ENCODE results near the gene SRSF1. TPM values are rescaled to one million over a fixed set of nuclear protein-coding genes. Genes with fewer than 3 reads are reported as not detected.

SRSF1 gene
- total and polyA plus RNA-seq, 4 donors = 52.3 to 201 (median 114) TPM

DNA sequence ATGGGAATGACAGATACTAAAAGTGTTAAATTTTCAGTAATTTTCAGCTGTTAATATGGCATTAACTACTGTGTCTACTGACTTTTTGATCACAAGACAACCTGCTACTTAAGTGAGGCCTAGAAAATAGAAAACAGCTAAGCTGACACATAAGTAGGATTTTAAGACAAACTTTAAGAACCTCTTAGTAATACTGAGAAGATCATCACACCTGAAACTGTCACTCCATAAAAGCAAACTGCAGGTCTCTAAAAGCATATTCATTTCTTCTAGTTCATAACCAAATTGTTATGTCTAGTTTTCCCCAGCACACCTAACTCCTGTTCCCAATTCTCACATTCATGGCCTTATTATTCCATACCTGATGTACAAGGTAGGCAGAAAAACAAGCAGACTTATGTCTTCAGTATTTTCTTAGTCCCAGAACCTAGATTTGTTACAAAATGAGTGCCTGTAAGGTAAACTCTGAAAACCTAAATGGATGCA lies 8.0 kb downstream of the SRSF1 start (continued):
- no peak for TF ChIP-seq HNF4G (IDR thresholded peaks at IDR 0.05)
- no peak for TF ChIP-seq GABPA (IDR thresholded peaks at IDR 0.05 in 1 of 2, conservative IDR thresholded peaks at IDR 0.05 in 1 of 2)
- TF ChIP-seq RXRA (IDR thresholded peaks at IDR 0.05) = no peak
- TF ChIP-seq, protein P1, sequence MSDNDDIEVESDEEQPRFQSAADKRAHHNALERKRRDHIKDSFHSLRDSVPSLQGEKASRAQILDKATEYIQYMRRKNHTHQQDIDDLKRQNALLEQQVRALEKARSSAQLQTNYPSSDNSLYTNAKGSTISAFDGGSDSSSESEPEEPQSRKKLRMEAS (IDR thresholded peaks at IDR 0.05) = no peak
- TF ChIP-seq, protein P2, sequence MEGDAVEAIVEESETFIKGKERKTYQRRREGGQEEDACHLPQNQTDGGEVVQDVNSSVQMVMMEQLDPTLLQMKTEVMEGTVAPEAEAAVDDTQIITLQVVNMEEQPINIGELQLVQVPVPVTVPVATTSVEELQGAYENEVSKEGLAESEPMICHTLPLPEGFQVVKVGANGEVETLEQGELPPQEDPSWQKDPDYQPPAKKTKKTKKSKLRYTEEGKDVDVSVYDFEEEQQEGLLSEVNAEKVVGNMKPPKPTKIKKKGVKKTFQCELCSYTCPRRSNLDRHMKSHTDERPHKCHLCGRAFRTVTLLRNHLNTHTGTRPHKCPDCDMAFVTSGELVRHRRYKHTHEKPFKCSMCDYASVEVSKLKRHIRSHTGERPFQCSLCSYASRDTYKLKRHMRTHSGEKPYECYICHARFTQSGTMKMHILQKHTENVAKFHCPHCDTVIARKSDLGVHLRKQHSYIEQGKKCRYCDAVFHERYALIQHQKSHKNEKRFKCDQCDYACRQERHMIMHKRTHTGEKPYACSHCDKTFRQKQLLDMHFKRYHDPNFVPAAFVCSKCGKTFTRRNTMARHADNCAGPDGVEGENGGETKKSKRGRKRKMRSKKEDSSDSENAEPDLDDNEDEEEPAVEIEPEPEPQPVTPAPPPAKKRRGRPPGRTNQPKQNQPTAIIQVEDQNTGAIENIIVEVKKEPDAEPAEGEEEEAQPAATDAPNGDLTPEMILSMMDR (IDR thresholded peaks at IDR 0.05; ENCODE audit: low read depth, low read length, missing input control) = no peak
- TF ChIP-seq FOXA1 (IDR thresholded peaks at IDR 0.05) = no peak

GRCh38 chr17:57997085-57997809 lies 9.8 kb downstream of the SRSF1 start:
- H3K4me3 ChIP-seq (ENCODE audit: low read depth in 1 of 3, low read length in 3 of 3) = no peak overlapping the region
- peaks cover 0 to 6% (median 4%) of the 10 kb centered on the region in 4 donors for H3K36me3 ChIP-seq (ENCODE audit: control insufficient read depth in 4 of 4, insufficient read depth in 3 of 4, low read depth in 1 of 4, low read length in 3 of 4)
- no peaks in the 10 kb centered on the region for H3K9me3 ChIP-seq (ENCODE audit: control insufficient read depth in 4 of 4, low read length in 3 of 4)
- H3K9ac ChIP-seq (ENCODE audit: low read depth in 1 of 2, low read length in 2 of 2) = no peak overlapping the region
- WGBS = 95% methylated on average over 3 of the region's 3 CpGs
- DNase-seq (ENCODE audit: low spot score) = no peak
- H3K27ac ChIP-seq (ENCODE audit: low read depth in 1 of 2, low read length in 2 of 2) = no peak overlapping the region
- peaks cover 0 to 8% (median under 1%) of the 10 kb centered on the region in 4 donors for H3K4me1 ChIP-seq (ENCODE audit: control insufficient read depth in 4 of 4, insufficient read depth in 4 of 4, low read length in 3 of 4)
- TF ChIP-seq HNF4G (IDR thresholded peaks at IDR 0.05) (no peak), HNF4A (conservative IDR thresholded peaks at IDR 0.05) (no peak), ZBTB33 (IDR thresholded peaks at IDR 0.05) (no peak), REST (IDR thresholded peaks at IDR 0.05) (no peak), RXRA (IDR thresholded peaks at IDR 0.05) (no peak), NR2F2 (IDR thresholded peaks at IDR 0.05) (no peak), FOXA1 (IDR thresholded peaks at IDR 0.05) (no peak), EGR1 (IDR thresholded peaks at IDR 0.05; ENCODE audit: low read depth in 2 of 2) (no peak), GABPA (IDR thresholded peaks at IDR 0.05 in 1 of 2, conservative IDR thresholded peaks at IDR 0.05 in 1 of 2) (no peak), TAF1 (conservative IDR thresholded peaks at IDR 0.05) (no peak), RAD21 (IDR thresholded peaks at IDR 0.05) (no peak), ATF3 (IDR thresholded peaks at IDR 0.05) (no peak), JUND (IDR thresholded peaks at IDR 0.05) (no peak), FOXA2 (IDR thresholded peaks at IDR 0.05) (no peak), SP1 (IDR thresholded peaks at IDR 0.05) (no peak), YY1 (IDR thresholded peaks at IDR 0.05) (no peak)
- TF ChIP-seq, protein P1 (IDR thresholded peaks at IDR 0.05) = no peak
- TF ChIP-seq, protein P2 (IDR thresholded peaks at IDR 0.05; ENCODE audit: low read depth, low read length, missing input control) = no peak
- H3K27me3 ChIP-seq (ENCODE audit: control insufficient read depth in 4 of 4, insufficient read depth in 4 of 4, low read length in 3 of 4) = no peaks in the 10 kb centered on the region

All from liver (tissue), 9 donors.